Upper lobe of left lung (tissue), 6 donors: Measurements from ENCODE around the gene EYA2. TPM values are rescaled to one million over a fixed set of nuclear protein-coding genes. Genes with fewer than 3 reads are reported as not detected.
A peak's percentile ranks its signal among the peaks of the same experiment; 100 is the strongest.

Experiments used
- ATAC-seq, 2 donors: fragments of 200-7000 bp; cut with Tn5 transposase; one replicate each; pipeline ENCODE4 v1.9.1; 2022; ENCODE audit warnings: mild to moderate bottlenecking in 2 of 2, moderate library complexity in 2 of 2; ENCODE audit not compliant: low FRiP score in 2 of 2
- DNase-seq, 2 donors: peaks; one replicate each; pipeline ENCODE4 v3.0.0-alpha.2; 2019 to 2020
- H3K27ac ChIP-seq, 4 donors: fragments of 200-600 bp; sonication (generic); one replicate each; pipeline ENCODE4 v1.5.1; 2016 to 2019
- H3K27me3 ChIP-seq, 4 donors: fragments of 200-600 bp; sonication (generic); one replicate each; pipeline ENCODE4 v1.5.1; 2017 to 2019
- H3K36me3 ChIP-seq, 4 donors: fragments of 200-600 bp; sonication (generic); one replicate each; pipeline ENCODE4 v1.5.1; 2016 to 2019
- H3K4me1 ChIP-seq, 4 donors: fragments of 200-600 bp; sonication (generic); one replicate each; pipeline ENCODE4 v1.5.1; 2018 to 2019
- H3K4me3 ChIP-seq, 4 donors: fragments of 200-600 bp; sonication (generic); one replicate each; pipeline ENCODE4 v1.5.1; 2017 to 2019; ENCODE audit warnings: mild to moderate bottlenecking in 2 of 4, moderate library complexity in 1 of 4
- H3K9me3 ChIP-seq, 4 donors: fragments of 200-600 bp; sonication (generic); one replicate each; pipeline ENCODE4 v1.5.1; 2018 to 2019
- CTCF ChIP-seq, 6 experiments: fragments of 450-650 bp in 4 of 6; fragments of 200-600 bp in 2 of 6; sonication (generic) in 2 of 6; IDR thresholded peaks; one replicate each; pipeline ENCODE4 v1.5.1; 2016 to 2019; ENCODE audit warnings: antibody characterized with exemption in 6 of 6
- EP300 ChIP-seq, 4 donors: sonication (generic); formaldehyde crosslinking; IDR thresholded peaks; one replicate each; pipeline ENCODE4 v1.5.1; 2017; ENCODE audit warnings: antibody characterized with exemption in 4 of 4, control low read depth in 2 of 4
- POLR2A ChIP-seq, 4 donors: fragments of 450-650 bp; IDR thresholded peaks; one replicate each; pipeline ENCODE4 v1.5.1; 2016 to 2017; ENCODE audit warnings: antibody characterized with exemption in 4 of 4, mild to moderate bottlenecking in 2 of 4
- POLR2AphosphoS5 ChIP-seq, 2 donors: sonication (generic); formaldehyde crosslinking; IDR thresholded peaks; one replicate each; pipeline ENCODE4 v1.5.1; 2017; ENCODE audit warnings: antibody characterized with exemption in 2 of 2
- WGBS, 2 donors: methylation state at CpG; one replicate each; pipeline ENCODE4 v1.1.5; 2017 to 2018; 5-methylcytosine and 5-hydroxymethylcytosine counted together
- total RNA-seq, 6 donors: library from RNA; depleted of rRNA in 4 of 6; stranded (reverse); fragments of >200 nt in 4 of 6; gene quantifications; one replicate each; pipeline versions ENCODE4 v1.1.0 to v1.2.1, GENCODE V29; 2016 to 2021
- donor health status: DM: no; HTN: no; CAD: no; lungs with moderate emphysema.
- donor health status: DM: no; HTN: yes; CAD: no; lungs with severe emphysema.

Gene EYA2
- total RNA-seq, 6 donors from 2014 or later: 0.66 to 9.4 (median 3.0) TPM

GRCh38 chr20:47122560-47122959 lies 227.9 kb downstream of the EYA2 start:
- H3K4me3 ChIP-seq: no peak overlapping the region
- H3K36me3 ChIP-seq: no peaks in the 10 kb centered on the region
- no peak for TF ChIP-seq POLR2A (IDR thresholded peaks at IDR 0.05)
- TF ChIP-seq CTCF (IDR thresholded peaks at IDR 0.05): no peak
- TF ChIP-seq EP300 (IDR thresholded peaks at IDR 0.05): no peak
- TF ChIP-seq POLR2AphosphoS5 (IDR thresholded peaks at IDR 0.05): no peak
- WGBS, 2 donors: 74 to 88% methylated on average over 3 of the region's 3 CpGs
- no peak for ATAC-seq
- DNase-seq: no peak
- H3K4me1 ChIP-seq: peaks cover 0 to 13% (median 9%) of the 10 kb centered on the region in 4 donors
- H3K27ac ChIP-seq: no peak overlapping the region
- H3K27me3 ChIP-seq: no peaks in the 10 kb centered on the region
- H3K9me3 ChIP-seq: no peaks in the 10 kb centered on the region

- no peaks in the 10 kb centered on the region for H3K27me3 ChIP-seq
- H3K4me1 ChIP-seq: peaks cover 0 to 13% (median 7%) of the 10 kb centered on the region in 4 donors
- peak in 1 of 2 donors; percentile 57 for DNase-seq
- ATAC-seq: peak in 1 of 2 donors; percentile 57
- peak overlapping the region; percentile 57 to 87 (median 76) for H3K27ac ChIP-seq
- 45 to 49% methylated on average over 3 of the region's 3 CpGs for WGBS, 2 donors
- H3K36me3 ChIP-seq: no peaks in the 10 kb centered on the region
- H3K4me3 ChIP-seq: no peak overlapping the region
- H3K9me3 ChIP-seq: no peaks in the 10 kb centered on the region
- TF ChIP-seq POLR2A (IDR thresholded peaks at IDR 0.05) (no peak), CTCF (IDR thresholded peaks at IDR 0.05) (no peak), EP300 (IDR thresholded peaks at IDR 0.05) (peak in 1 of 4 donors; percentile 25), POLR2AphosphoS5 (IDR thresholded peaks at IDR 0.05) (peak in 1 of 2 donors; percentile 6)
Observed at GRCh38 chr20:47124181-47124717, 229.6 kb downstream of the EYA2 start.

GRCh38 chr20:47125508-47125757 lies 230.8 kb downstream of the EYA2 start:
- no peak for TF ChIP-seq POLR2AphosphoS5 (IDR thresholded peaks at IDR 0.05)
- TF ChIP-seq POLR2A (IDR thresholded peaks at IDR 0.05): no peak
- no peak for TF ChIP-seq CTCF (IDR thresholded peaks at IDR 0.05)
- TF ChIP-seq EP300 (IDR thresholded peaks at IDR 0.05): no peak
- peak in 1 of 2 donors; percentile 63 for ATAC-seq
- no peak for DNase-seq
- no peaks in the 10 kb centered on the region for H3K9me3 ChIP-seq
- peak overlapping the region; percentile 44 to 78 (median 75) for H3K27ac ChIP-seq
- H3K27me3 ChIP-seq: no peaks in the 10 kb centered on the region
- H3K4me1 ChIP-seq: peaks cover 0 to 13% (median 7%) of the 10 kb centered on the region in 4 donors
- no peaks in the 10 kb centered on the region for H3K36me3 ChIP-seq
- H3K4me3 ChIP-seq: no peak overlapping the region

- DNase-seq (no peak), ATAC-seq (peak in 1 of 2 donors; percentile 68)
- H3K36me3 ChIP-seq: no peaks in the 10 kb centered on the region
- no peaks in the 10 kb centered on the region for H3K27me3 ChIP-seq
- peaks cover 0 to 13% (median 7%) of the 10 kb centered on the region in 4 donors for H3K4me1 ChIP-seq
- peak overlapping the region in 3 of 4 donors; percentile 74 to 78 (median 76) for H3K27ac ChIP-seq
- H3K9me3 ChIP-seq: no peaks in the 10 kb centered on the region
- WGBS, 2 donors: 70 to 79% methylated on average over 11 to 20 of the region's 20 CpGs
- H3K4me3 ChIP-seq: no peak overlapping the region
- TF ChIP-seq POLR2A (IDR thresholded peaks at IDR 0.05): no peak
- no peak for TF ChIP-seq EP300 (IDR thresholded peaks at IDR 0.05)
- no peak for TF ChIP-seq POLR2AphosphoS5 (IDR thresholded peaks at IDR 0.05)
- TF ChIP-seq CTCF (IDR thresholded peaks at IDR 0.05): no peak
Observed at GRCh38 chr20:47125758-47126591, 231.3 kb downstream of the EYA2 start.
